ENCODE results near the gene FAH. TPM values are rescaled to one million over a fixed set of nuclear protein-coding genes. Genes with fewer than 3 reads are reported as not detected.

FAH gene
- polyA plus RNA-seq, 1 donor = 16.9 TPM

Other genes with a start within 250 kb of the FAH start
- gene BCL2A1, start 181.8 kb upstream of the FAH start, polyA plus RNA-seq (ENCODE audit: insufficient read length) = 0.34 TPM
- 98.1 TPM for gene ZFAND6, start 93.3 kb upstream of the FAH start, polyA plus RNA-seq (ENCODE audit: insufficient read length)
- 1.4 TPM for gene CTXND1, start 99.2 kb downstream of the FAH start, polyA plus RNA-seq (ENCODE audit: insufficient read length)